HG03342 (cell line): ENCODE results near the gene BOK.
"Not testable (repeated sequence)": the region's sequence is repeated elsewhere in the genome, so short reads cannot be mapped to it uniquely, and the experiment has no call there.

Source experiments
- ATAC-seq: cut with Tn5 transposase; IDR thresholded peaks from one replicate; pipeline ENCODE4 v1.9.1; 2021; ENCODE audit warnings: mild to moderate bottlenecking, moderate library complexity; ENCODE audit not compliant: unreplicated experiment

BOK gene

DNA sequence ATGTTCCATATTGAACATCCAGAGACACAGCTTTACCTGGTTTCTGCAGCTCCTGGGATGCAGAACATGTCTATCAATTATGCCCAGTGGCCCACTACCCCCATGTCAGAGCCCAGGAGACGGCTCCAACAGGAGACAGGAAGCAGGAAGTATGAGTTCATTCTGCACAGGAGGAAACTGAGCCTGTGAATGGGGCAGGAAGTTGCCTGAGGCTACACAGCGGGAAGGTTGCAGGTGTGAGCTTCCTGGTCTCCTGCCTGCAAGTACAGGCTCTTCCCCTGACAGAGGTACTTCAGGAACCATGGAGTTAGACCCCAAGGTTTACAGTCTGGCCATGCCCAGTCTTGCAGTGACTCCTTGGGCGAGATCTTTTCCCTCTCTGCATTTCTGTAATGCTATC is 2.8 kb upstream of the BOK start:
- no peak for ATAC-seq

GRCh38 chr2:241556746-241557145 is 1.8 kb upstream of the BOK start:
- ATAC-seq: no peak

DNA sequence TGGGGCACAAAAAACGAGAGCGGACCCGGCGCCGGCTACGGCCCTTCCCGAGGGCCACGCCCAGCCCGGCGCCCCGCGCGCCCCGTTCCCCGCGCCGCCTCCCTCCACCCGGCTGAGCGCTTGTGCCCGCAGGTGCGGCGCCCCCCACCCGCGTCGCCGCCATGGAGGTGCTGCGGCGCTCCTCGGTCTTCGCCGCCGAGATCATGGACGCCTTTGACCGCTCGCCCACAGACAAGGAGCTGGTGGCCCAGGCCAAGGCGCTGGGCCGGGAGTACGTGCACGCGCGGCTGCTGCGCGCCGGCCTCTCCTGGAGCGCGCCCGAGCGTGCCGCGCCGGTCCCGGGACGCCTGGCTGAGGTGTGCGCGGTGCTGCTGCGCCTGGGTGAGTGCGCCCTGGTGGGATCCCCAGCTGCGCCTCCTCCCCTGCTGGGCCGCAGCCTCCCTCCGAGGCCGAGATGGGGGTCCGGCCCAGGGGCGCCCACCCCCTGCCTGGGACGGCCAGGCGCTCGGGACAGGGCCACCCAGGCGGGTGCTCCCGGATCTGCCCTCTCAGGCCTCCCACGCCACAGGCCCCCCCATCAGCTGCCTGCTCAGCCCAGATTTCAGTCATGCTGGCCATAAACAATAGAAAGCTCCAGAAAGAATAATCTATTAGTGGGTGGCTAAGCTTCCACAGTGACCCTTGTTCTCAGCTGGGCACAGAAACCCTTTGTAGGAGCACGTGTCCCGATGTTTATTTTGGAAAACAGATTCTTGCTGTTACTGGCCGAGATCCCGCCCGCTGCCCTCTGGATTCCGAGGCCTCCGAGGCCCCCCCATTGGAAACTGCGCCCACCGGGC is 997 bp downstream of the BOK start:
- ATAC-seq: no peak

- ATAC-seq: no peak
Measured at GRCh38 chr2:241560162-241560882, 1.8 kb downstream of the BOK start.

- ATAC-seq: no peak
Measured at GRCh38 chr2:241560883-241561474, 2.4 kb downstream of the BOK start.

DNA sequence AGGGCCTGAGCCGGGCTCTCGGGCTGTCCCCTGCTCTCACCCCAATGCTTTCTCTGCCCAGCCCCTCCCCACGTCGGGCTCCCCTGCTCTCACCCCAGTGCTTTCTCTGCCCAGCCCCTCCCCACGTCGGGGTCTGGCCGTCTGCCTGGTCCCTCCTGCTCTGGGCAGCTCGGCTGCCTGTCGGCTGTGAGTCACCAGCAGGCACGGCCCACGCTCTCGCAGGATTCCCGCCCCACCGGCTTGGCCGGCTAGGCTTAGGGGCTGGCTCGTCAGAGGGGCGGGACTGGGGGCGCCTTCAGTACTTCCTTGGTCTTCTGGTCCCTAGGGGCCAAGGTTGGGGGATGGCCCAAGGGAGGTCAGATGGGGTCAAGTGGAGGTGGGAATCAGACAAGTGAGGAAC is 3.3 kb downstream of the BOK start:
- ATAC-seq: no peak

DNA sequence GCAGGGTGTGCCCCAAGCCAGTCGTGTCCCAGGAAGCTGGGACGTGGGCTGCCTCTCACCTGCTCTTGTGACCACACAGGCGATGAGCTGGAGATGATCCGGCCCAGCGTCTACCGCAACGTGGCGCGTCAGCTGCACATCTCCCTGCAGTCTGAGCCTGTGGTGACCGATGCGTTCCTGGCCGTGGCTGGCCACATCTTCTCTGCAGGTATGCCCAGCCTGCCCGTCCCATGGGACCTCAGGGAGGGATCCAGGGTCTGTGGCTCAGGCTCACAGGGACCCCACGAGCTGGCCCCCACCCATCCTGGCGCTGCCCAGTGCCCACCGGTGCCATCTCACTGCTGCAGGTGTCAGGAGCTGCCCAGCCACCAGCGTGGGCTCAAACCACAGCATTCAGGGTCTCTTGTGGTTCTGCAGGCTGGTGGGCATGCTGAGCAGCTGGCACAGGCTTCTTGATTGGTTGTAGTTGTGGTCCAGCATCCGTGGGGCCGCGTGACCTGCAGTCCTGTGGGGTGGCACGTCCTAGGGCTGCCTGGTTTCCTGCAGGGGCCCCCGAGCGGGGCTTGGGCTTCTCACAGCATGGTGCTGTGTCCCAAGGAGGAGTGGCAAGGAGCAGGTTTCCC is 3.8 kb downstream of the BOK start:
- no peak for ATAC-seq

GRCh38 chr2:241563031-241563507 is 4.5 kb downstream of the BOK start:
- no peak for ATAC-seq

GRCh38 chr2:241563571-241563980 is 5.0 kb downstream of the BOK start:
- no peak for ATAC-seq

DNA sequence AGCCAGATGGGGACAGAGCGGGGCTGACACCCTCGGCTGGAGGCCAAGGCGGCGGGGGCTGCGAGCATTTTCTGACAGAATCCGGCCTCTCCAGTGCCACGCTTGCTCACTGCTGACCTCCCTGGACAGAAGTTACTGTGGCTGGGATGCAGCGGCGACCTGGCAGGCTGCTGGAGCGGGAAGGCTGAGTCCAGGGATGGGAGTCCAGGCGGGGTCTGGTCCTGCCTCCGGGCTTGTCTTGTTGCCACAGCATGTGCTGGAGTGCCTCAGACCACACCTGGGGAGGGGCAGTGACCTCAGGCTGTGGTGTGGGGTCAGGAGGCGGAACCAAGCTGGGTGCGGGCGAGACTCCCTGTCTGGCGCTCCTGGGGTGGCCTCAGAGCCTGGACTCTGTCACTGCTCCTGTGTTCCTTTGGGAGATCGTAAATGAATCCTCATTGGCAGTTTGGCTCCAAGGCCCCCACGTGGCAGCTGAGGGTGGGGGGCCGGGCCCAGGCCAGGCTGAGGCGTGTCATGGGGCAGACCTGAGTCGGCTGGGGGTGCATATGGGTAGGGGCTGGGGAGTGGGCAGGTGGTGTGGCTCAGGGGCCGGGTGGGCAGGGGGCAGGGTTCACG is 5.5 kb downstream of the BOK start:
- no peak for ATAC-seq

GRCh38 chr2:241564596-241565410 is 6.3 kb downstream of the BOK start:
- no peak for ATAC-seq

DNA sequence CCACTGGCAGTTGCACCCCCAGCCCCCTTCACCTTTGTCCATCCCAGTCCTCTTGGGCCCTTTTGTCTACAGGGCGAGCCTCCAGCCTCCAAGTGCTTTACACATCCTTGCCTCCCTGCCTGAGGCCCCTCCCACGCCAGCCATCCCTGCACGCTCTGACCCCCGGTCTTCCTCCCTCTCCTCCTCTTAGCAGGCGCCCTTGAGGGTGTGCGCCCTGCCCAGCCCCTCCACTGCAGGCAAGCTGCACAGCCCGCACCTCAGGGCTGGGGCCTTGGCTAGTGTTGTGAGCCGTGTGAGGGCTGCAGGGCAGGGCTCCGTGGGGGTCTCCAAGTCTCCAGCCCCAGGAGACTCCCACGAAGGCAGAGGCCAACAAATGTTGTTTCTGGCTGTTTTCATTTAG is 6.9 kb downstream of the BOK start:
- ATAC-seq: no peak

DNA sequence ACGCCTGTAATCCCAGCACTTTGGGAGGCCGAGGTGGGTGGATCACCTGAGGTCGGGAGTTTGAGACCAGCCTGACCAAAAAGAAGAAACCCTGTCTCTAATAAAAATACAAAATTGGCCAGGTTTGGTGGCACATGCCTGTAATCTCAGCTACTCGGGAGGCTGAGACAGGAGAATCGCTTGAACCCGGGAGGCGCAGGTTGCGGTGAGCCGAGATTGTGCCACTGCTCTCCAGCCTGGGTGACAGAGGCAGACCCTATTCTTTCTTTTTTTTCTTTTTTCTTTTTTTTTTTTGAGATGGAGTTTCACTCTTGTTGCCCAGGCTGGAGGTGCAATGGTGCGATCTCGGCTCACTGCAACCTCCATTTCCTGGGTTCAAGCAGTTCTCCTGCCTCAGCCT is 7.5 kb downstream of the BOK start:
- not testable (repeated sequence) for ATAC-seq

GRCh38 chr2:241566468-241566867 is 7.9 kb downstream of the BOK start:
- ATAC-seq: no peak

DNA sequence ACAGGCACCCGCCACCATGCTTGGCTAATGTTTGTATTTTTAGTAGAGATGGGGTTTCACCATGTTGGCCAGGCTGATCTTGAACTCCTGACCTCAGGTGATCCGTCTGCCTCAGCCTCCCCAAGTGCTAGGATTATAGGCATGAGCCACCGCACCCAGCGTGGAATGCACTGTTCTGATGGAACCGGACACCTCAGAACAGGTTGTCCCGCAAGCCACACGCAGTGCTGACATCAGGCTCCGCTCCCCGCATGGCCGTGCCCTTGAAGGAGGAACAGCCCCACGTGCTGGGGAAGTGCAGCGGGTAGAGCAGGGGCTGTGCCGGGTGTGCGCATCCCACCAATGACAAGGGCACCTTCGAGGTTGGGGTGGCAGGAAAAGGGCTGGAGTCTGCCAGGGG is 8.7 kb downstream of the BOK start:
- not testable (repeated sequence) for ATAC-seq

DNA sequence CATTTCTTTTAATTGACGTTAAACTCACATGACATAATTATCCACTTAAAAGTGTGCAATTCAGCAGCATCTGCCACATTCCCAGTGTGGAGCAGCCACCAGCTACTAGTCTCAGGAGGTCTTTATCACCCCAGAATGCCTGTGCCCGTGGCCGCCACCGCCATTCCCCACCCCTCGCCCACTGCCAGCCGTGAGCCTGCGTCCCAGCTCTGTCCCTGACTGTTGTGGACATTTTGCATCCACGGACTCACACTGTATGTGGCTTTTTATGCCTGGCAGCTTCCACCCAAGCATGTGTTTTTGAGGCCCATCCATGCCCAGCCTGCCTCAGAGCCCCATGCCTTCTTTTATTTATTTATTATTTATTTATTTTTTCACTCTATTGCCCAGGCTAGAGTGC is 9.2 kb downstream of the BOK start:
- no peak for ATAC-seq

GRCh38 chr2:241568726-241569125 is 10.2 kb downstream of the BOK start:
- no peak for ATAC-seq

DNA sequence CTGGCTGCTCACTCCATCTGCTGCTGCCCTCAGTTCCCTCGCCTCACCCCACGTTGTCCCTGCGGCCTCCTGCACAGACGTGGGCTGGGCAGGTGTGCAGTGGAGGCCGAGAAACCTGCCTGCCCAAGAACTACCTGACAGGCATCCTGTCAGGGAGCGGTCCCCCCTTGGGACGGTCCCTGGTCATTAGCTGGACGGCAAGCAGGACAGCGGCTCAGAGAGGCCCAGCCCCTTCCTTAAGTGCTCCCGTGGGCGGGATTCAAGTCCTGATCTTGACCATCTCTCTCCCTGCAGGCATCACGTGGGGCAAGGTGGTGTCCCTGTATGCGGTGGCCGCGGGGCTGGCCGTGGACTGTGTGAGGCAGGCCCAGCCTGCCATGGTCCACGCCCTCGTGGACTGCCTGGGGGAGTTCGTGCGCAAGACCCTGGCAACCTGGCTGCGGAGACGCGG is 11.3 kb downstream of the BOK start:
- no peak for ATAC-seq

GRCh38 chr2:241570961-241571581 is 12.5 kb downstream of the BOK start:
- no peak for ATAC-seq
